Measurements from ENCODE around the gene ZNF655.

ZNF655 gene

GRCh38 chr7:99558306-99559174, at the start of gene ZNF655 (continued):
- TF ChIP-seq, protein P1, sequence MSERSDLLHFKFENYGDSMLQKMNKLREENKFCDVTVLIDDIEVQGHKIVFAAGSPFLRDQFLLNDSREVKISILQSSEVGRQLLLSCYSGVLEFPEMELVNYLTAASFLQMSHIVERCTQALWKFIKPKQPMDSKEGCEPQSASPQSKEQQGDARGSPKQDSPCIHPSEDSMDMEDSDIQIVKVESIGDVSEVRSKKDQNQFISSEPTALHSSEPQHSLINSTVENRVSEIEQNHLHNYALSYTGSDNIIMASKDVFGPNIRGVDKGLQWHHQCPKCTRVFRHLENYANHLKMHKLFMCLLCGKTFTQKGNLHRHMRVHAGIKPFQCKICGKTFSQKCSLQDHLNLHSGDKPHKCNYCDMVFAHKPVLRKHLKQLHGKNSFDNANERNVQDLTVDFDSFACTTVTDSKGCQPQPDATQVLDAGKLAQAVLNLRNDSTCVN (tag by site-specific recombination; optimal IDR thresholded peaks at IDR 0.05): peak; percentile 74
- TF ChIP-seq ZNF311 (tag by site-specific recombination; IDR thresholded peaks at IDR 0.05; ENCODE audit: borderline replicate concordance): no peak
- TF ChIP-seq OVOL3 (tag by site-specific recombination; IDR thresholded peaks at IDR 0.05): 0 out of 2 replicates have a peak, but pooled peaks have one; percentile 7
- TF ChIP-seq YY2 (tag by site-specific recombination; IDR thresholded peaks at IDR 0.05): peak; percentile 82; the same call in 1 of the 2 replicates
- TF ChIP-seq ZNF629 (tag by site-specific recombination; IDR thresholded peaks at IDR 0.05): peak; percentile 69
- peak; percentile 13; the same call in 1 of the 2 replicates for TF ChIP-seq WT1 (tag by site-specific recombination; IDR thresholded peaks at IDR 0.05)
- TF ChIP-seq EGR2 (tag by site-specific recombination; IDR thresholded peaks at IDR 0.05; ENCODE audit: low read depth): 0 out of 2 replicates have a peak, but pooled peaks have one; percentile 33
- TF ChIP-seq, protein P2, sequence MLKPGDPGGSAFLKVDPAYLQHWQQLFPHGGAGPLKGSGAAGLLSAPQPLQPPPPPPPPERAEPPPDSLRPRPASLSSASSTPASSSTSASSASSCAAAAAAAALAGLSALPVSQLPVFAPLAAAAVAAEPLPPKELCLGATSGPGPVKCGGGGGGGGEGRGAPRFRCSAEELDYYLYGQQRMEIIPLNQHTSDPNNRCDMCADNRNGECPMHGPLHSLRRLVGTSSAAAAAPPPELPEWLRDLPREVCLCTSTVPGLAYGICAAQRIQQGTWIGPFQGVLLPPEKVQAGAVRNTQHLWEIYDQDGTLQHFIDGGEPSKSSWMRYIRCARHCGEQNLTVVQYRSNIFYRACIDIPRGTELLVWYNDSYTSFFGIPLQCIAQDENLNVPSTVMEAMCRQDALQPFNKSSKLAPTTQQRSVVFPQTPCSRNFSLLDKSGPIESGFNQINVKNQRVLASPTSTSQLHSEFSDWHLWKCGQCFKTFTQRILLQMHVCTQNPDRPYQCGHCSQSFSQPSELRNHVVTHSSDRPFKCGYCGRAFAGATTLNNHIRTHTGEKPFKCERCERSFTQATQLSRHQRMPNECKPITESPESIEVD (tag by site-specific recombination; IDR thresholded peaks at IDR 0.05): no peak

DNA sequence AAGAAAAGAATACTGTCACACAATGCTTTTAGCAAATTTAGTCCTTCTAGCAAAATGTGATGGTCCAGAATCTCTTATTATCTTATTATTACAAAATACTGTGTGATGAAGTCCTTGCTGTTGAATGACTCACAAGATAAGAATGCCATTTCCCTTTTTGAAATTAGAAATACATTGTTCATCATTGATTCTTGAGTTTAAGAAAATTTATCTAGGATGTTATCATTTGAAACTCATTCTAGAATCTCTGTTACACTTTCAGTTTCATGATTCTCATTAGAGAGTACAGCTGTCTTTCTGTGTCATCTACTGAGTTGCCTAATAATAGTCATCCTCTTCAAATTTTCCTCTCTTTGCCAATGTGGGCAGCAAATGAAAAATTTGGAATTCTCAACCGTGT, 44.4 kb upstream of the ZNF655 start:
- no peaks in the 10 kb centered on the region for H3K9me3 ChIP-seq (ENCODE audit: control insufficient read depth, insufficient read depth, low read depth, low read length)
- ChIA-PET CTCF (interaction anchor here (0.6 kb wide), 1 partner anchor 1540 kb away, joined by 3 read pairs; no protein-coding TSS in a partner anchor), POLR2A (no interaction called here)
- no peak overlapping the region for H3K4me3 ChIP-seq (ENCODE audit: low read depth, low read length)
- no peaks in the 10 kb centered on the region for H3K4me1 ChIP-seq (ENCODE audit: control insufficient read depth, insufficient read depth, low read length)
- peaks cover 32 to 42% of the 10 kb centered on the region in 2 experiments for H3K36me3 ChIP-seq (ENCODE audit: control insufficient read depth in 2 of 2, insufficient read depth in 1 of 2, low read length in 2 of 2)
- TF ChIP-seq GFI1B (tag by site-specific recombination; IDR thresholded peaks at IDR 0.05) (no peak), ZNF692 (tag by site-specific recombination; IDR thresholded peaks at IDR 0.05) (no peak), ZBTB10 (tag by site-specific recombination; IDR thresholded peaks at IDR 0.05) (no peak), ZBTB49 (tag by site-specific recombination; IDR thresholded peaks at IDR 0.05; ENCODE audit: low read depth) (no peak), ZNF610 (tag by site-specific recombination; IDR thresholded peaks at IDR 0.05; ENCODE audit: borderline replicate concordance) (no peak), ZNF645 (tag by site-specific recombination; IDR thresholded peaks at IDR 0.05) (no peak), KLF8 (tag by site-specific recombination; IDR thresholded peaks at IDR 0.05) (no peak), YY1 (tag by site-specific recombination; IDR thresholded peaks at IDR 0.05) (no peak), ZNF529 (tag by site-specific recombination; IDR thresholded peaks at IDR 0.05; ENCODE audit: insufficient replicate concordance) (no peak), KLF17 (tag by site-specific recombination; IDR thresholded peaks at IDR 0.05) (no peak), ZFP37 (tag by site-specific recombination; IDR thresholded peaks at IDR 0.05) (no peak), SALL2 (tag by site-specific recombination; IDR thresholded peaks at IDR 0.05; ENCODE audit: borderline replicate concordance) (no peak), ZNF585B (tag by site-specific recombination; IDR thresholded peaks at IDR 0.05) (no peak), ZNF24 (tag by site-specific recombination; IDR thresholded peaks at IDR 0.05) (no peak), KLF9 (tag by site-specific recombination; IDR thresholded peaks at IDR 0.05; ENCODE audit: low read depth) (no peak), MEIS1 (CRISPR knock-in tag; IDR thresholded peaks at IDR 0.05; ENCODE audit: borderline replicate concordance) (no peak)
- H3K27ac ChIP-seq (ENCODE audit: extremely low read depth, low read depth, low read length): no peak overlapping the region

All from HEK293 (cell line).